GM12875 (cell line): ENCODE results near the gene SDC3.

ENCODE experiments used
- H3K4me3 ChIP-seq: one replicate; pipeline ENCODE4 v1.5.1; 2011; ENCODE audit warnings: low read depth, low read length, control low read depth
- CTCF ChIP-seq: IDR thresholded peaks from 2 replicates; pipeline ENCODE4 v1.5.1; 2011; ENCODE audit warnings: low read depth, mild to moderate bottlenecking, control low read depth, inconsistent platforms, low read length, moderate library complexity, borderline replicate concordance; ENCODE audit not compliant: insufficient read depth

SDC3 gene

GRCh38 chr1:30855686-30856259, 52.8 kb downstream of the SDC3 start:
- TF ChIP-seq CTCF, result no peak
- H3K4me3 ChIP-seq, result no peak overlapping the region

- no peak for TF ChIP-seq CTCF
Observed at GRCh38 chr1:30853350-30853749, 55.2 kb downstream of the SDC3 start.

GRCh38 chr1:30852026-30852425, 56.5 kb downstream of the SDC3 start:
- TF ChIP-seq CTCF, result no peak
- H3K4me3 ChIP-seq, result no peak overlapping the region

More at GRCh38 chr1:30853350-30853749, 55.2 kb downstream of the SDC3 start:
- no peak overlapping the region for H3K4me3 ChIP-seq

GRCh38 chr1:30851286-30851685, 57.3 kb downstream of the SDC3 start:
- TF ChIP-seq CTCF, result no peak
- no peak overlapping the region for H3K4me3 ChIP-seq

- H3K4me3 ChIP-seq, result no peak overlapping the region
- no peak for TF ChIP-seq CTCF
Observed at GRCh38 chr1:30850607-30851006, 58.0 kb downstream of the SDC3 start.

GRCh38 chr1:30848130-30848529, 60.4 kb downstream of the SDC3 start:
- H3K4me3 ChIP-seq, result no peak overlapping the region
- TF ChIP-seq CTCF, result no peak

GRCh38 chr1:30847358-30847972, 61.1 kb downstream of the SDC3 start:
- no peak overlapping the region for H3K4me3 ChIP-seq
- no peak for TF ChIP-seq CTCF
